Osteocyte (in vitro differentiated cells): ENCODE results near the gene MRPL55. TPM values are rescaled to one million over a fixed set of nuclear protein-coding genes. Genes with fewer than 3 reads are reported as not detected.

Experiments
- DNase-seq: peaks from one replicate; pipeline ENCODE4 v3.0.0; 2021; ENCODE audit warnings: mixed read lengths; ENCODE audit not compliant: unreplicated experiment; ENCODE audit errors: extremely low spot score
- H3K27ac Mint-ChIP-seq: one replicate; pipeline ENCODE4 v1.8.0; 2021; ENCODE audit warnings: mild to moderate bottlenecking, mixed read lengths; ENCODE audit not compliant: unreplicated experiment
- H3K27me3 Mint-ChIP-seq: one replicate; pipeline ENCODE4 v1.8.0; 2021; ENCODE audit warnings: mixed read lengths; ENCODE audit not compliant: unreplicated experiment
- H3K36me3 Mint-ChIP-seq: one replicate; pipeline ENCODE4 v1.8.0; 2021; ENCODE audit warnings: mixed read lengths; ENCODE audit not compliant: unreplicated experiment
- H3K4me1 Mint-ChIP-seq: one replicate; pipeline ENCODE4 v1.8.0; 2021; ENCODE audit warnings: mixed read lengths; ENCODE audit not compliant: unreplicated experiment
- H3K4me3 Mint-ChIP-seq: one replicate; pipeline ENCODE4 v1.8.0; 2021; ENCODE audit warnings: mild to moderate bottlenecking, moderate library complexity, mixed read lengths; ENCODE audit not compliant: unreplicated experiment
- H3K9me3 Mint-ChIP-seq: one replicate; pipeline ENCODE4 v1.8.0; 2021; ENCODE audit warnings: mixed read lengths; ENCODE audit not compliant: unreplicated experiment
- CTCF ChIP-seq: fragments of 200-600 bp; sonication (generic); IDR thresholded peaks from 2 replicates; pipeline ENCODE4 v1.5.0; 2021; ENCODE audit warnings: antibody characterized with exemption, mild to moderate bottlenecking, moderate library complexity
- total RNA-seq: library from RNA; stranded (reverse); gene quantifications from 2 replicates; pipeline ENCODE4 v1.2.1, GENCODE V29; 2021

The MRPL55 gene
- total RNA-seq, 1 donor from 2014 or later: 46.1 TPM

GRCh38 chr1:228092342-228093049 is 16.6 kb downstream of the MRPL55 start:
- no peak for TF ChIP-seq CTCF
- H3K27ac Mint-ChIP-seq: no peak overlapping the region
- no peak overlapping the region for H3K4me3 Mint-ChIP-seq
- DNase-seq: no peak
- H3K9me3 Mint-ChIP-seq: peaks cover 14% of the 10 kb centered on the region
- H3K36me3 Mint-ChIP-seq: peaks cover 14% of the 10 kb centered on the region
- peaks cover 40% of the 10 kb centered on the region for H3K4me1 Mint-ChIP-seq
- no peaks in the 10 kb centered on the region for H3K27me3 Mint-ChIP-seq

- DNase-seq: no peak
- Mint-ChIP-seq H3K27me3 (no peaks in the 10 kb centered on the region), H3K9me3 (peaks cover 14% of the 10 kb centered on the region), H3K4me1 (peaks cover 51% of the 10 kb centered on the region), H3K4me3 (no peak overlapping the region), H3K36me3 (peaks cover 12% of the 10 kb centered on the region), H3K27ac (no peak overlapping the region)
- TF ChIP-seq CTCF: no peak
These were observed 18.0 kb downstream of the MRPL55 start for GRCh38 chr1:228091084-228091483.

GRCh38 chr1:228090613-228091081 is 18.5 kb downstream of the MRPL55 start:
- Mint-ChIP-seq H3K4me3 (no peak overlapping the region), H3K4me1 (peaks cover 55% of the 10 kb centered on the region), H3K9me3 (peaks cover 11% of the 10 kb centered on the region), H3K36me3 (peaks cover 9% of the 10 kb centered on the region), H3K27ac (peak overlapping the region; percentile 18), H3K27me3 (no peaks in the 10 kb centered on the region)
- DNase-seq: no peak
- TF ChIP-seq CTCF: no peak

GRCh38 chr1:228089519-228090380 is 19.3 kb downstream of the MRPL55 start:
- Mint-ChIP-seq H3K27ac (peak overlapping the region; percentile 52), H3K4me3 (no peak overlapping the region), H3K4me1 (peaks cover 64% of the 10 kb centered on the region), H3K9me3 (peaks cover 3% of the 10 kb centered on the region), H3K27me3 (no peaks in the 10 kb centered on the region), H3K36me3 (peaks cover 3% of the 10 kb centered on the region)
- no peak for TF ChIP-seq CTCF
- DNase-seq: no peak
